Measurements from ENCODE around the gene STAP1.
"Not testable (repeated sequence)": the region's sequence is repeated elsewhere in the genome, so short reads cannot be mapped to it uniquely, and the experiment has no call there.

The STAP1 gene

GRCh38 chr4:67558493-67558892, at the start of gene STAP1:
Gene STAP1, plus strand, starts transcription at chr4:67558727. Its CDS starts 83 bp downstream, at chr4:67558810.
- no peak for DNase-seq

- DNase-seq = no peak
These were observed 46.0 kb upstream of the STAP1 start for GRCh38 chr4:67512501-67512900.

- DNase-seq = no peak
These were observed 38.4 kb upstream of the STAP1 start for GRCh38 chr4:67520141-67520540.

- no peak for DNase-seq
These were observed 37.0 kb upstream of the STAP1 start for GRCh38 chr4:67521506-67521905.

- no peak for DNase-seq
These were observed 36.3 kb upstream of the STAP1 start for GRCh38 chr4:67522230-67522629.

- DNase-seq = no peak
These were observed 35.5 kb upstream of the STAP1 start for GRCh38 chr4:67522851-67523671.

GRCh38 chr4:67524140-67524539, 34.4 kb upstream of the STAP1 start:
- DNase-seq = not testable (repeated sequence)

GRCh38 chr4:67531379-67531962, 27.1 kb upstream of the STAP1 start:
- no peak for DNase-seq

- not testable (repeated sequence) for DNase-seq
These were observed 26.1 kb upstream of the STAP1 start for GRCh38 chr4:67532397-67532796.

- DNase-seq = no peak
These were observed 25.4 kb upstream of the STAP1 start for GRCh38 chr4:67533112-67533511.

- no peak for DNase-seq
These were observed 23.2 kb upstream of the STAP1 start for GRCh38 chr4:67535280-67535840.

- DNase-seq = no peak
These were observed 18.7 kb upstream of the STAP1 start for GRCh38 chr4:67539830-67540229.

- DNase-seq = no peak
These were observed 16.5 kb upstream of the STAP1 start for GRCh38 chr4:67542076-67542475.

- peak; percentile 66 to 97 (median 93) for DNase-seq
These were observed 13.1 kb upstream of the STAP1 start, which contains the start of gene CENPC for GRCh38 chr4:67545199-67546003. Gene CENPC, minus strand, starts transcription at chr4:67545503. Its CDS starts 148 bp downstream, at chr4:67545355.

- DNase-seq = peak in 1 of 56 donors; percentile 5
These were observed 12.5 kb upstream of the STAP1 start for GRCh38 chr4:67546004-67546356.

GRCh38 chr4:67546971-67547370, 11.6 kb upstream of the STAP1 start:
- peak in 10 of 56 donors; percentile 0 to 13 (median 2) for DNase-seq

- DNase-seq = no peak
These were observed 9.4 kb upstream of the STAP1 start for GRCh38 chr4:67549123-67549522.

GRCh38 chr4:67550451-67550850, 8.1 kb upstream of the STAP1 start:
- DNase-seq = no peak

- no peak for DNase-seq
These were observed 7.7 kb upstream of the STAP1 start for GRCh38 chr4:67550857-67551256.

- DNase-seq = not testable (repeated sequence)
These were observed 6.3 kb upstream of the STAP1 start for GRCh38 chr4:67552146-67552792.

GRCh38 chr4:67554096-67554495, 4.4 kb upstream of the STAP1 start:
- DNase-seq = no peak

Data from nucleus accumbens (tissue), 56 donors.